BJ (cell line): Measurements from ENCODE around the gene KIRREL1. TPM values are rescaled to one million over a fixed set of nuclear protein-coding genes. Genes with fewer than 3 reads are reported as not detected.

ENCODE experiments used
- CTCF ChIA-PET: fragments of 350-600 bp; formaldehyde crosslinking; extraction: SDS; loops from one replicate; lab custom pipeline; 2021; ENCODE audit warnings: antibody characterized with exemption, inconsistent platforms; lab: Yijun Ruan, JAX
- POLR2A ChIA-PET: fragments of 300-600 bp; sonication (Branson Sonifier 250); formaldehyde crosslinking; extraction: SDS; loops from one replicate; lab custom pipeline; 2021; ENCODE audit warnings: antibody characterized with exemption; lab: Charles Lee
- DNase-seq: peaks from one replicate; pipeline ENCODE4 v3.0.0-alpha.2; 2011; ENCODE audit warnings: low read depth
- H3K27me3 ChIP-seq: 2 replicates; pipeline ENCODE4 v1.6.0; 2011; ENCODE audit warnings: low read length; ENCODE audit not compliant: control insufficient read depth, insufficient read depth
- H3K36me3 ChIP-seq: 2 replicates; pipeline ENCODE4 v1.5.1; 2011; ENCODE audit warnings: low read length; ENCODE audit not compliant: control insufficient read depth, insufficient read depth
- H3K4me3 ChIP-seq: 2 replicates; pipeline ENCODE4 v1.5.1; 2011; ENCODE audit warnings: low read depth, mild to moderate bottlenecking, control low read depth, low read length
- polyA plus RNA-seq: library from polyadenylated mRNA; depleted of rRNA; stranded (reverse); fragments of >200 nt; gene quantifications from 2 replicates; pipeline ENCODE4 v1.2.3, GENCODE V29; 2011
- TF ChIP-seq, protein P1 (sequence below): IDR thresholded peaks from 2 replicates; pipeline ENCODE4 v1.5.1; 2011; ENCODE audit warnings: low read depth, mild to moderate bottlenecking, control low read depth, inconsistent platforms, low read length, moderate library complexity; ENCODE audit not compliant: insufficient read depth

The KIRREL1 gene
- polyA plus RNA-seq, 1 experiment = 65.1 TPM

GRCh38 chr1:157969697-157970485, 23.6 kb upstream of the KIRREL1 start:
- H3K4me3 ChIP-seq = no peak overlapping the region
- ChIA-PET CTCF (interaction anchor here (0.5 to 13.4 kb wide), 25 partner anchors 9 to 390 kb away, joined by 3 to 627 read pairs (median 5); a partner anchor contains a TSS), POLR2A (no interaction called here)
- no peaks in the 10 kb centered on the region for H3K27me3 ChIP-seq
- H3K36me3 ChIP-seq = no peaks in the 10 kb centered on the region
- DNase-seq = peak; percentile 55
- TF ChIP-seq, protein P1, sequence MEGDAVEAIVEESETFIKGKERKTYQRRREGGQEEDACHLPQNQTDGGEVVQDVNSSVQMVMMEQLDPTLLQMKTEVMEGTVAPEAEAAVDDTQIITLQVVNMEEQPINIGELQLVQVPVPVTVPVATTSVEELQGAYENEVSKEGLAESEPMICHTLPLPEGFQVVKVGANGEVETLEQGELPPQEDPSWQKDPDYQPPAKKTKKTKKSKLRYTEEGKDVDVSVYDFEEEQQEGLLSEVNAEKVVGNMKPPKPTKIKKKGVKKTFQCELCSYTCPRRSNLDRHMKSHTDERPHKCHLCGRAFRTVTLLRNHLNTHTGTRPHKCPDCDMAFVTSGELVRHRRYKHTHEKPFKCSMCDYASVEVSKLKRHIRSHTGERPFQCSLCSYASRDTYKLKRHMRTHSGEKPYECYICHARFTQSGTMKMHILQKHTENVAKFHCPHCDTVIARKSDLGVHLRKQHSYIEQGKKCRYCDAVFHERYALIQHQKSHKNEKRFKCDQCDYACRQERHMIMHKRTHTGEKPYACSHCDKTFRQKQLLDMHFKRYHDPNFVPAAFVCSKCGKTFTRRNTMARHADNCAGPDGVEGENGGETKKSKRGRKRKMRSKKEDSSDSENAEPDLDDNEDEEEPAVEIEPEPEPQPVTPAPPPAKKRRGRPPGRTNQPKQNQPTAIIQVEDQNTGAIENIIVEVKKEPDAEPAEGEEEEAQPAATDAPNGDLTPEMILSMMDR = peak; percentile 93

DNA sequence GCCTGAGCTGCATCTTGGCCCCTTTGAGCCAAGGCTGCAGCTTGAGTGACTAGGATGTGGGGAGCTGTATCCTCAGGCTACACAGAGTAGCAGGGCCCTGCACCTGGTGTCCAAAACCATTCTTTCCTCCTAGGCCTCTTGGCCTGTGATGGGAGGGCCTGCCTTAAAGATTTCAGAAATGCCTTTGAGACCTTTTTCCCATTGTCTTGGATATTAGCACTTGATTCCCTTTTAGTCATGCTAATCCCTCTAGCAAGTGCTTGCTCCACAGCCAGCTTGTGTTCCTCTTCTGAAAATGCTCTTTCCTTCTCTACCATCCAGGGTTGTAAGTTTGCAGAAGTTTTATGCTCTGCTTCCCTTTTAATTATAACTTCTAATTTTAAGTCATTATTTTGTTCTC, 21.7 kb upstream of the KIRREL1 start:
- H3K36me3 ChIP-seq = no peaks in the 10 kb centered on the region
- no peak for DNase-seq
- ChIA-PET POLR2A (no interaction called here), CTCF (interaction anchor here (0.9 to 13.4 kb wide), 6 partner anchors 13 to 146 kb away, joined by 3 to 627 read pairs (median 24); a partner anchor contains a TSS)
- no peak overlapping the region for H3K4me3 ChIP-seq
- H3K27me3 ChIP-seq = peaks cover 3% of the 10 kb centered on the region; the same call in 1 of the 2 replicates
- TF ChIP-seq, protein P1 = no peak

DNA sequence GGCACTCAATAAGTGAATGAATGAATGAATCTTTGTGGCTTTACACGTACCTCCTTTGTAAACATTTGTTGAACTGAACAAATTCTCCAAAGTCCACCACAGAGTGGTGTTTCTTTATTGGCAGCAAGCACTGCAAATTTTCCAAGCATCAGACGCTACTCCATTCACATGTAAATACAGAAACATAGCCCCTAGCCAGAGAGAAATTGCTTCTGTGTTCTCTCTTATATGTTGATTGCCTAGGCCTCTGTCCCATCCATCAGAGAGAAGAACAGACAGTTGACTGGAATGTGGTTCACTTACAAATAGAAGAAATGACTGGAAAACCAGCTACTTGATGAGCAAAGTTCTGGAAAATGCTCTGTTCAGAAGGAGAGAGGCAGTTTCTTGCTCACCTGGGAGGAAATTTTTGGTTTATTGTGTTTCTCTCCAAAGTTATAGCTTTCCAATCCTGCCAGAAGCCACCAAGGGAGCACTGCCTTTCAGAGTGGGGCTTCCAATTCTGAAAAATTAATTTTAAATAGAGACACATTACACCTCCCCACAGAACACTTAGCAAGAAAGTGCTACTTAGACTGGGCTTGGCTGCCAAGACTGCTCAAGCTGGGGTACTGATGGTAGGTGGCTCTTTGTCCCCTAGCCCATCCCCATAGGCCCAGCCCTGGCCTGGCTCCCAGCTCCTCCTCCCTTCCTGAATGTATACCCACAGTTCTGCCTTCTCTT, 18.1 kb upstream of the KIRREL1 start:
- Histone ChIP-seq H3K4me3 (no peak overlapping the region), H3K36me3 (no peaks in the 10 kb centered on the region), H3K27me3 (peaks cover 8% of the 10 kb centered on the region)
- ChIA-PET POLR2A (interaction anchor here (0.6 kb wide), 1 partner anchor 66 kb away, joined by 3 read pairs; no protein-coding TSS in a partner anchor), CTCF (interaction anchor here (1.2 to 1.5 kb wide), 2 partner anchors 13 to 16 kb away, joined by 7 to 18 read pairs; no protein-coding TSS in a partner anchor)
- no peak for DNase-seq
- TF ChIP-seq, protein P1 = no peak

DNA sequence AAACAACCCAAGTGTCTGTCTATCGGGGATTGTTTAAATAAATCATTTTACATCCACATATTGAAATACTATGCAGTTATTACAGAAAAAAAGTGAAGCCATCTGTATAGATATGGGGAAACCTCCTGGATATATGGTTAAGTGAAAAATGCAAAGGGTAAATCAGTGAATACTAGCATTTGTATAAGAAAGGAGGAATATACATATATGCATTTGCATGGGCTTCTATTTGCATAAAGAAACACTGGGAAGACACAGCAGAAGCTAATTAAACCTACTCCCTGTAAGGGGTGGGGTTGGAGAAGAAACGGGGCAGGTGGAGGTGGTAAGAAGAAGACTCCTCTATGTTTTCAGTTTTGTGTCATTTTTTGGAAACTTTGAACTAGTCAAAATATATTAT, 16.6 kb upstream of the KIRREL1 start:
- CTCF ChIA-PET = interaction anchor here (3.3 kb wide), 1 partner anchor 14 kb away, joined by 23 read pairs; no protein-coding TSS in a partner anchor
- TF ChIP-seq, protein P1 = no peak
- no peaks in the 10 kb centered on the region for H3K36me3 ChIP-seq

More for the DNA sequence above, 16.6 kb upstream of the KIRREL1 start:
- no peak for DNase-seq
- Histone ChIP-seq H3K27me3 (peaks cover 8% of the 10 kb centered on the region), H3K4me3 (no peak overlapping the region)
- POLR2A ChIA-PET = no interaction called here
